ENCODE results near the gene PIAS1.
"Not testable (repeated sequence)": the region's sequence is repeated elsewhere in the genome, so short reads cannot be mapped to it uniquely, and the experiment has no call there.

PIAS1 gene

DNA sequence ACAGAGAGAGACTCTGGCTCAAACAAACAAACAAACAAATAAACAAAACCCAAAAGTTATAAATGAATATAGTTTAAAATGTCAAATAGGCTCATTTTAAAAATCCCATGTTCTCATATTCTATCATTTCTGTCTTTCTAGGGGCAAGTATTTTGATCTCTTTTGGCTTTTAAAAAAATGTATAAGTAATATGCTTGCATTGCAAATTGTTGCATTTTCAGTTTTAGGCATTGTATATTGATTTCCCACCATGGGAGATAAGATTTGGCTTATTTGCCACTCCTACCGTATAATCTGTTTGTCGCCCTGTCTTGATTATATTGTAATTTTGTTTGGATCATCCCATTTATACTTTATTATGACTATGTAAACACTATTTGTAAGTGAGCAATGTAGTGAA lies 70.6 kb downstream of the PIAS1 start:
- no peak for DNase-seq (ENCODE audit: low spot score)

DNA sequence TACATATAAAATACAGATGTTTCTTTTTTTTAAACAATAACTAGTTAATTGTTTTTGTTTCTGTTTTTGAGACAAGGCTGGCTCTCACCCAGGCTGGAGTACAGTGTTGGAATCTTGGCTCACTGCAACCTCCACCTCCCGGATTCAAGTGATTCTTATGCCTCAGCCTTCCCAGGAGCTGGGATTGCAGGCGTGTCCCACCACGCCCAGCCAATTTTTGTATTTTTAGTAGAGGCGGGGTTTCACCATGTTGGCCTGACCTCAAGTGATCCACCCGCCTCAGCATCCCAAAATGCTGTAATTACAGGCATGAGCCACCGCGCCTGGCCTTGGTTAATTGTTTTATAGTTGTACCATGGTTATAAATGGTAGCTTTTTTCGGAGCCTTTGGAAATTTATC lies 72.3 kb downstream of the PIAS1 start:
- DNase-seq (ENCODE audit: low spot score): no peak

DNA sequence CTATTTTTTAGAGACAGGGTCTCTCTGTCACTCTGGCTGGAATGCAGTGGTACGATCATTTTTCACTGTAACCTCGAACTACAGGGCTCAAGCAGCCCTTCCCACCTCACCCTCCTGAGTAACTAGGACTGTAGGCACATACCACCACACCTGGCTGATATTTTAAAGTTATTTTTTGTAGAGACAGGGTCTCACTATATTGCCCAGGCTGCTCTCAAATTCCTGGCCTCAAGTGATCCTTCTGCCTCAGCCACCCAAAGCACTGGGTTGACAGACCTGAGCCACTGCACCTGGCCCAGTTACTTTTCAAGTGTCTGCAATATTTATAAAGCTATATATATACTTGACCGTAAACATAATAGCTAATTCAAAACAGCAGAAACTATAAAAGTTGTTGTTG lies 75.0 kb downstream of the PIAS1 start:
- DNase-seq (ENCODE audit: low spot score): no peak

DNA sequence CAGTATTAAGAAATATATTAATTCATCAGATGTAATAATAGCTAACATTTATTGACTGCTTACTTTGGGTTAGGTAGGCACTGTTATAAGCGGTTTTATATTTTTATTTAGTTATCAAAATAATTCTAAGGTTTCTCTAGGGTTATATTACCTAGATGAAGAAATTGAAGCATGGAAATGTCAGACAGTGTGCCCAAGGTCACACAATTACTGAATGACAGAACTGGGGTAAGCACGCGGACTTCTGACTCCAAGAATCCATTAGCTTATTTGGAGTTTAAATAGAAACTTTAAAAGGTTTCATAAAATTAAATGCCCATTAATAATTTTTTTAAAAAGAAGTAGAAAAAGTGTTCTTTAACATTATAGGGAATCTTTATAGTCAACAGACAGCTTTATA lies 76.7 kb downstream of the PIAS1 start:
- DNase-seq (ENCODE audit: low spot score): no peak

DNA sequence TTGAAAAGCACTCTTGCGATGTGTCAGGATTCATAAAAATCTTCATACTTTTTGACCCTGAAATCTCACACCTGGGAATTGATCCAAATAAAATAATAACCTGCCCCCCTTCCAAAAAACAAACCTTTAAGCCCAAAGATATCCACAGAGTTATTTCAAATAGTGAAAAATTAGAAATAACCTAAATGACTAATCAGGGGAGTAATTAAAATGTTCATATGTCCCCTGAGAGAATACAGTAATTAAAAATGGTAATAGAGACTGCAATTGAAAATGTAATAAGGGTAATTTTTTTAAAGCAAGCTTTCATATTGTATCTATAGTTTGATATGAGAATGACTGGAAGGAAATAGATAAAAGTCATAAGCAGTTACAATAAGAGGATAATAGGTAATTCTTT lies 83.0 kb downstream of the PIAS1 start:
- DNase-seq (ENCODE audit: low spot score): no peak

- no peak for DNase-seq (ENCODE audit: low spot score)
Observed at GRCh38 chr15:68143129-68143528, 89.0 kb downstream of the PIAS1 start.

- no peak for DNase-seq (ENCODE audit: low spot score)
Observed at GRCh38 chr15:68143785-68144184, 89.7 kb downstream of the PIAS1 start.

DNA sequence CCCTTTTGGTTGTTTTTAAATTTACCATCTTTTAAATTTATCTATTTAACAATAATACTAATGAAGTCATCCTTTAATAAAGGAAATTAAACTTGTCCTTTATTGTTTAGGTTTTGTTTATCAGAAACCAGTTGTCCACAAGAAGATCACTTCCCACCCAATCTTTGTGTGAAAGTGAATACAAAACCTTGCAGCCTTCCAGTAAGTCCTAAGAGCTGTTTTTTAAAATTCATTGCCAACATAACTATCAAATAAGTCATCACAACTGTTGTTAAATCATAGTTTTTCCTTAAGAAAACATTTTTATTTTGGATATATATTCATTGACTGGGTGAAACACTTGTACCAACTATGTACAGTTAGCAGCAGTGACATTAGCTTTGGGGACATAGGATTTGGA lies 91.6 kb downstream of the PIAS1 start:
- DNase-seq (ENCODE audit: low spot score): peak; percentile 4

- DNase-seq (ENCODE audit: low spot score): no peak
Observed at GRCh38 chr15:68148039-68148438, 93.9 kb downstream of the PIAS1 start.

DNA sequence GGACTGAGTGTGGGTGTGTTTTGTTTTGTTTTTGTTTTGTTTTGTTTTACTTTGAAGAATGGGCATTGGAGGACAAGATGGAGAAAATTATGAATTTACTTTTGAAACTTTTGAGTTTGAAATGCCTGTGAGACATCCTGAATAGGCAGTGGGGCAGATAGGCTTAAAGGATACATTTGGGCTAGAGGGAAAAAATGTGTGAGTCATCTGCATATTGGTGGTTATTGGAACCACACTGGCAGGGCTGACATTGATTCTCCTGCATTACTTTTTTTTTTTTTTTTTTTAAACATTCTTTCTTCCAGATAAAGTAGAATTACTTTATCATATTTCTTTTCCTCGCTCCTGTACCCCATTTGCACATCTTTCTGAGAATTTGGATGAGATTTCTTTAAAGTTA lies 94.9 kb downstream of the PIAS1 start:
- peak; percentile 77 for DNase-seq (ENCODE audit: low spot score)

DNA sequence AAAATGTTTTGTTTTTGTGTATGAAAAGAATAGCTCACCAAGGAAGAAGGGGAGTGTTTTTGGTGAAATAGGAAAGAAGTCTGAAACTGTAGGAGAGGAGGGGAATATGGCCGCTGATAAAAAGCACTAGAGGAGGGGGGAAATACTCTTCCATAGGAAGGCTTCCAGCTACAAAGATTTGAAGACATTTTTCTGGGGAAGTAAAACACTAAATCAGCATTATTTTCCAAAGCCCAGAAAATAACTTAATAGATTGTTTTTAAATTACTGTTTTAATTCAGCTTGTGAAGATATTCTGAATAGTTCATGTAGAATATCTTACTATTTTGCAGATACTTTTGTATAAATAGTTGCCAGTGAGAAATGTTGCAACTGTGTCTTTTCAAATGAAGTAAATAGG lies 96.1 kb downstream of the PIAS1 start:
- no peak for DNase-seq (ENCODE audit: low spot score)

DNA sequence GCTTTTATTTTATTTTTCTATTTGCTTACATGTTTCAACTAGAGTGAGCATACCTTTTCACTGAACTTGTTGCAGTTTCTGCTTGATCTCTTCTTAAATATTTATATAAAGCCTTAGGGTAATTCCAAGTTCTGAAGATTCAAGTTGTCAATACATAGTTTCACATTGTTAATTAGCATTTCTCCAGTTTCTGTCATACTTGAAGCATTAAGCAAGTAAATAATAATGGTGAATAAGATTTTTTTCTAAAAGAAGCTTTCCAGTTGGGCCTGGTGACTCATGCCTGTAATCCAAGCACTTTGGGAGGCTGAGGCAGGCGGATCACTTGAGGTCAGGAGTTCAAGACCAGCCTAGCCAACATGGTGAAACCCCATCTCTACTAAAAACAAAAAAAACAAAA lies 97.2 kb downstream of the PIAS1 start:
- DNase-seq (ENCODE audit: low spot score): no peak

DNA sequence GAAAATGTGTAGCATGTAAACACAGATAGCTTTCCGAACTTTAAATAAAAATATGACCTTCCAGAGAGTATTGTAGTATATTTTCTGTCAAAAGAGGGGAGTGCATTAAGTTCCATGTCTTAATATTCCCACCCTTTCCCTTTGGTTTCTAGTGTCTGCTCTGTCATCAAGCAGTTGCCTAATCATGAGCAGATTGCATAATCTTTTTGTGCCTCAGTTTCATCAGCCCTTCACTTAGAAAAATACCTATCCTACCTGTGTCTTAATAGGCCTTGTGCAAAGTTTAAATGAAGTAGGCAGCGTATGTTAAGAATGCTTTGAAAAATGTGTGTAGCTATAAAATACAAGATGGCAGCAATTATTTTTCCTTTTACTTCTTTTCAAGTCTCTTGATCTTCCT lies 98.2 kb downstream of the PIAS1 start:
- DNase-seq (ENCODE audit: low spot score): no peak

GRCh38 chr15:68154923-68155559 lies 100.9 kb downstream of the PIAS1 start:
- peak; percentile 62 for DNase-seq (ENCODE audit: low spot score)

GRCh38 chr15:68157074-68157473 lies 103.0 kb downstream of the PIAS1 start:
- DNase-seq (ENCODE audit: low spot score): no peak

GRCh38 chr15:68158046-68158628 lies 104.0 kb downstream of the PIAS1 start:
- DNase-seq (ENCODE audit: low spot score): no peak

GRCh38 chr15:68163191-68163590 lies 109.1 kb downstream of the PIAS1 start:
- DNase-seq (ENCODE audit: low spot score): no peak

DNA sequence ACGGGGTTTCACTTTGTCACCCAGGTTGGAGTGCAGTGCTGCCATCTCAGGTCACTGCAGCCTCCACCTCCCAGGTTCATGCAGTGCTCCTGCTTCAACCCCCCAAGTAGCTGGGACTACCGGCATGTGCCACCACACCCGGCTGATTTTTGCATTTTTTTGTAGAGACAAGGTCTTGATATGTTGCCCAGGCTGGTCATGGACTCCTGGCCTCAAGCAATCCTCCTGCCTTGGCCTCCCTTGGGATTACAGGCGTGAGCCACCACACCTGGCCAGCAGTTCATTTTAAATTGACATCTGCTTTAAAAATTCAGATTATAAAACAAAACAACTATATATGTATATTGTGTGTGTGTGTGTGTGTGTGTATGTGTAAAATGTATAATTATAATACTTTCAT lies 112.7 kb downstream of the PIAS1 start:
- DNase-seq (ENCODE audit: low spot score): no peak

GRCh38 chr15:68172037-68172436 lies 117.9 kb downstream of the PIAS1 start:
- DNase-seq (ENCODE audit: low spot score): not testable (repeated sequence)

DNA sequence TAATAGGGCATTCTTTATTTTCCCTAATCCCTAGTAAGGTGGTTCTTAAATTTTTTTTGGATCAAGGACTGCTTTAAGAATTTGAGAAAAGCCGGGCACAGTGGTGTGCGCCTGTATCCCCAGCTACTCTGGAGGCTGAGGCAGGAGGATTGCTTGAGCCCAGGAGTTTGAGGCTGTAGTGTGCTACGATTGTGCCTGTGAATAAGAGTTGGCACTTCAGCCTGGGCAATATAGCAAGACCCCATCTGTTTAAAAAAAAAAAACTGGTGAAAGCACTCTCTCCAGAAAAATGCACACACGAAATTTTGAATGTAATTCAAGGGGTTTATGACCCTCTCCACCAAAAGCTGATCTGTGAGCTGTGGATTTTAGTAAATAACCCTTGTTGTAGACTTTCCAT lies 119.0 kb downstream of the PIAS1 start:
- no peak for DNase-seq (ENCODE audit: low spot score)

- no peak for DNase-seq (ENCODE audit: low spot score)
Observed at GRCh38 chr15:68175526-68175925, 121.4 kb downstream of the PIAS1 start.

DNA sequence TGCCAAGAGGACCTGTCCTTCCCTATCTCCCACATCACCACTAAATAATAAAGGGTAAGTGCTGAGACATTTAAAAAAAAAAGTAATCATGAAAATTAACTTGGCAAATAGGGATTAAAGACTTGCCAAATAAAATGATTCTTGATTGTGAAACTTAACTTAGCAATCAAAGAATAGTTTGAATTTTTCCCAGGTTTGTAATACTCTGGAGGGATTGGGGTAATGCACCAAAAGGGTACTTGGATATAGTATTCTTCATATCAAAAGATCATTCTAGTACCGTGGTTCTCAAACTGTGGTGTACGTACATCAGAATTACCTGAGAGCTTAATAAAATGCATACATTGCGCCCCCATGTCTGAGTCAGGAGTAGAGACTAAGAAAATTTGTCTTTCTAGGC lies 122.5 kb downstream of the PIAS1 start:
- DNase-seq (ENCODE audit: low spot score): peak; percentile 31

DNA sequence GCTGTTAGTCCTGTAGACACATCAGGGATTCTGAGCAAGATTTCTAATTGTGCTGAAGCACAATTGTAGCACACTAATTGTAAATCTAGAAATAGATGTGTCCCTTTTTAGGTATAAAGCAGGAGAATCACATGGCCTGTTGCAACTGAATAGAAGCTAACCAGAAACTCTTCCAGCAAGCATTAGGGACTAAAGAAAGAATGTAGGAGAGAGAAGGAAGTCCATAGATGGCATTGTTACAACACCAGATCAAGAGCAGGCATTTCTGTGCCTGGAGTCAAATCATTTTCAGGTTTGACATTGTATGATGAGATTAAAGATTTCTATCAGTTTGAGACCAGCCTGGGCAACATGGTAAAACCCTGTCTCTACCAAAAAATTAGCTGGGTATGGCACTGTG lies 123.6 kb downstream of the PIAS1 start:
- peak; percentile 56 for DNase-seq (ENCODE audit: low spot score)

DNA sequence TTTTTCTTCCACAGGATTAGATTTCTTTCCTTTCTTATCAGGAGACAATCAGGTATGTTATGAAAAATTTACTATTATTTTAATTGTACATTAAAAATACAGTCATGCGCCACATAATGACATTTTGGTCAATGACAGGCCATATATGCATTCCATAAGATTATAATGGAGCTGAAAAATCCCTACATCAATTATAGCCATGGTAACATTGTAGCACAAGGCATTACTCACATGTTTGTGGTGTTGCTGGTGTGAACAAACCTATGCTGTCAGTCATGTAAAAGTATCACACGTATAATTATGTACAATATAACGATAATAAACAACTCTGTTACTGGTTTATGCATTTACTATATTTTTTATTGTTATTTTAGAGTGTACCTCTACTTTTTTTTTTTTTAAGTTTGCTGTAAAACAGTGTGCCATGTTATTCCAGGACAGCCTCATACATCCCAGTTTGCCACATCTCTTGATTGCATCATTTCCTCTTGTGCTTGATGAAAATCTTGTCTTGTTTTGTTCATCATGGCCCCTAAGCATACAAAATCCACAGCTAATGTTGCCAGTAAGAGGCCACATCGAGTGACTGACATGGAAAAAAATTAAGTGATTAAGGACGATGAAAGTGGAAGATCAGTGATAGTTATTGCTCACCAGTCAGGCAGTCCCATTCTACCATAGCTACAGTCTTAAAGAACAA lies 129.7 kb downstream of the PIAS1 start:
- no peak for DNase-seq (ENCODE audit: low spot score)
